Gastroesophageal sphincter (tissue), 4 donors: ENCODE results near the gene LSM14A. TPM values are rescaled to one million over a fixed set of nuclear protein-coding genes. Genes with fewer than 3 reads are reported as not detected.
A peak's percentile ranks its signal among the peaks of the same experiment; 100 is the strongest.

Experiments used
- ATAC-seq: fragments of 150-250 bp; one replicate; pipeline ENCODE4 v1.9.1; 2016; ENCODE audit warnings: mild to moderate bottlenecking, moderate library complexity
- H3K27ac ChIP-seq, 4 donors: fragments of 200-600 bp; sonication (generic) in 3 of 4; 1 replicate in 3 of 4; 2 replicates in 1 of 4; pipeline ENCODE4 v1.5.1; 2016 to 2019
- H3K27me3 ChIP-seq: fragments of 200-600 bp; sonication (generic); one replicate; pipeline ENCODE4 v1.5.1; 2019
- H3K36me3 ChIP-seq, 2 donors: fragments of 200-600 bp; sonication (generic); one replicate each; pipeline ENCODE4 v1.5.1; 2019; ENCODE audit warnings: control low read depth in 1 of 2
- H3K4me1 ChIP-seq, 3 donors: fragments of 200-600 bp; sonication (generic); 1 replicate in 2 of 3; 2 replicates in 1 of 3; pipeline ENCODE4 v1.5.1; 2016 to 2019; ENCODE audit warnings: control low read depth in 2 of 3
- H3K4me3 ChIP-seq, 2 donors: fragments of 200-600 bp; sonication (generic); one replicate each; pipeline ENCODE4 v1.5.1; 2019; ENCODE audit warnings: mild to moderate bottlenecking in 1 of 2, moderate library complexity in 1 of 2
- H3K9me3 ChIP-seq, 3 donors: fragments of 200-600 bp; sonication (generic); one replicate each; pipeline ENCODE4 v1.5.1; 2017 to 2019; ENCODE audit warnings: control low read depth in 2 of 3
- CTCF ChIP-seq, 4 experiments: fragments of 200-600 bp in 2 of 4; fragments of 450-650 bp in 2 of 4; sonication (generic) in 1 of 4; IDR thresholded peaks; one replicate each; pipeline ENCODE4 v1.5.1; 2017 to 2019; ENCODE audit warnings: antibody characterized with exemption in 4 of 4, mild to moderate bottlenecking in 2 of 4, moderate library complexity in 2 of 4
- EP300 ChIP-seq: sonication (generic); formaldehyde crosslinking; IDR thresholded peaks from one replicate; pipeline ENCODE4 v1.6.1; 2017; ENCODE audit warnings: antibody characterized with exemption, mild to moderate bottlenecking
- POLR2A ChIP-seq, 2 donors: fragments of 450-650 bp; IDR thresholded peaks; one replicate each; pipeline ENCODE4 v1.6.1; 2017; ENCODE audit warnings: antibody characterized with exemption in 2 of 2, mild to moderate bottlenecking in 2 of 2, moderate library complexity in 1 of 2
- POLR2AphosphoS5 ChIP-seq: sonication (generic); formaldehyde crosslinking; IDR thresholded peaks from one replicate; pipeline ENCODE4 v1.6.1; 2017; ENCODE audit warnings: antibody characterized with exemption
- WGBS, 2 donors: methylation state at CpG; one replicate each; pipeline ENCODE4 v1.1.5; 2018; ENCODE audit warnings: low coverage in 1 of 2; 5-methylcytosine and 5-hydroxymethylcytosine counted together
- total RNA-seq, 4 donors: library from RNA; depleted of rRNA; stranded (reverse); fragments of >200 nt; gene quantifications; one replicate each; pipeline ENCODE4 v1.1.0, GENCODE V29; 2016

Gene LSM14A
- total RNA-seq, 4 donors from 2014 or later: 106 to 141 (median 128) TPM

DNA sequence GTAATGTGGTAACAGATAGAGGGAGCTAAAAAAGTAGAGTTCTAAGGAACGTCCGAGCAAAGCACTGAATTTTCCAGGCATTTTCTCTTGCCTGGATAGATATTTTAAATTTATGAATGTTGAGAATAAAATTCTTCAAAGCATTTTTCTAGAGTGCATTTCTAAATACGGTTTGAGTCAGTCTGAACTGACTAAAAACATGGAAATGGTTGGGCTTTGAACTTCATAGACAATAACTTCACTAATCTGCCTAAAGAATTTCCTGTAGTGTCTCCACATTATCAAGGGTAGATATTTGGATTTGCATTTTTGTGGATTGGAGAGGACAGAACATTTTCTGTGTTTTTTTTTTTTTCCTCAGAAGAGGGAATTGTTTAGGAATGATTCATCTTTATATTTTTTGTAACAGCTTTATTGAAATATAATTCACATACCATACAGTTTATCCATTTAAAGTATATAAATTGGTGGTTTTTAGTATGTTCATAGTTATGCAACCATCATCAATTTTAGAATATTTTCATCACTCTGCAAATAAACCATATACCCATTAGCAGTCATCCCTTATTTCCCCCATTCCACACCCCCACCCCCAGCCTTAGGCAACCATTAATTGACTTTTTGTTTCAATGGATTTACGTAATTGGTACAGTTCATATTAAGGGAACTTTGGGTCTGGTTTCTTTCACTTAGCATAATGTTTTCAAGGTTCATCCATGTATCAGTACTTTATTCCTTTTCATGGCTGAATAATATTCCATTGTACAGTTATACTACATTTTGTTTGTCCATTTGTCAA lies 102.7 kb downstream of the LSM14A start:
- ATAC-seq: no peak
- no peak overlapping the region for H3K4me3 ChIP-seq
- 36 to 56% methylated on average over 4 of the region's 4 CpGs for WGBS, 2 donors
- H3K27me3 ChIP-seq: no peaks in the 10 kb centered on the region
- no peaks in the 10 kb centered on the region for H3K9me3 ChIP-seq
- H3K27ac ChIP-seq: peak overlapping the region in 2 of 4 donors; percentile 21 to 54
- TF ChIP-seq POLR2A (IDR thresholded peaks at IDR 0.05) (no peak), CTCF (IDR thresholded peaks at IDR 0.05) (no peak), POLR2AphosphoS5 (no peak), EP300 (no peak)
- H3K36me3 ChIP-seq: no peaks in the 10 kb centered on the region
- peaks cover 0 to 37% (median 2%) of the 10 kb centered on the region in 3 donors for H3K4me1 ChIP-seq

DNA sequence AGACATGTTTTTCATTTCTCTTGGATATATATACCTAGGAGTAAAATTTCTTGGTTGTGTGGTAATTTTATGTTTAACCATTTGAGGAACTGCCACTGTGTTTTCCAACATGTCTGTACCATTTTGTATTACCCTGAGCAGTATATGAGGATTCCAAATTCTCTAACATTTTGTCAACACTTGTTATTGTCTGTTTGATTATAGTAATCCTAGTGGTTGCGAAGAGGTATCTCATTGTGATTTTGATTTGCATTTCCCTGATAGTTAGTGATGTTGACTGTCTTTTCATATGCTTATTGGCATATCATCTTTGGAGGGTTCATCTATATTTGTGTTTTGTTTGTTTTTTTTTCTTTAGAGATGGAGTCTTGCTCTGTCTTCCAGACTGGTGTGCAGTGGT lies 103.4 kb downstream of the LSM14A start:
- ATAC-seq: no peak

DNA sequence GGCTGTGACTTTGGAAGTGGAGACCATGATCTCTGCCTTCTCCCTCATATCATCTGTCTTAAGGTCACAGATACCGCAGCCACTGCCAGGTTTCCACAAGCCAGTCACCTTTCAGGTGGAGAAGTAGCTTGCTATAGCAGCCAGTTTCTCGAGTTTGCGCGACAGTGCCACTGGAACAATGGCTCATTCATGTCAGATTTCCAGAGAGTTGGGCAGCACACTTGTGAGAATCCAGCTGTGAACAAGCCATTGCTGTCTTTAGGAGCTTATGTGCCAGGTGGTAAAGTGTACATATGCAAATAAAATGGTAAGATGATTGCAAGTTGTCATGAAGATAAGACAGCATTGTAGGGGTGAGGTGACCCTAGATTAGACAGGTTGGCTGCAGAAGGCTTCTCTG lies 104.3 kb downstream of the LSM14A start:
- 71% methylated on average over 4 of the region's 4 CpGs; no CpG with 5 or more reads in 1 of the 2 donors for WGBS, 2 donors
- Histone ChIP-seq H3K9me3 (no peaks in the 10 kb centered on the region), H3K27ac (no peak overlapping the region), H3K4me3 (no peak overlapping the region), H3K27me3 (no peaks in the 10 kb centered on the region), H3K36me3 (peaks cover 0 to 8% of the 10 kb centered on the region in 2 donors), H3K4me1 (peaks cover 0 to 21% (median 0%) of the 10 kb centered on the region in 3 donors)
- no peak for ATAC-seq
- TF ChIP-seq POLR2AphosphoS5 (no peak), POLR2A (IDR thresholded peaks at IDR 0.05) (no peak), CTCF (IDR thresholded peaks at IDR 0.05) (no peak), EP300 (no peak)

More for the DNA sequence above, 103.4 kb downstream of the LSM14A start:
- peaks cover 0 to 30% (median 0%) of the 10 kb centered on the region in 3 donors for H3K4me1 ChIP-seq
- no peaks in the 10 kb centered on the region for H3K9me3 ChIP-seq
- no peak overlapping the region for H3K4me3 ChIP-seq
- no peak overlapping the region for H3K27ac ChIP-seq
- no peaks in the 10 kb centered on the region for H3K27me3 ChIP-seq
- no peaks in the 10 kb centered on the region for H3K36me3 ChIP-seq
- WGBS, 2 donors: 100% methylated on average over 1 of the region's 1 CpG
- no peak for TF ChIP-seq POLR2A (IDR thresholded peaks at IDR 0.05)
- no peak for TF ChIP-seq EP300
- TF ChIP-seq POLR2AphosphoS5: no peak
- no peak for TF ChIP-seq CTCF (IDR thresholded peaks at IDR 0.05)

GRCh38 chr19:34277244-34277643 lies 104.9 kb downstream of the LSM14A start:
- no peak for TF ChIP-seq POLR2A (IDR thresholded peaks at IDR 0.05)
- no peak for TF ChIP-seq CTCF (IDR thresholded peaks at IDR 0.05)
- no peak for TF ChIP-seq EP300
- TF ChIP-seq POLR2AphosphoS5: no peak
- H3K36me3 ChIP-seq: peaks cover 0 to 9% of the 10 kb centered on the region in 2 donors
- no peak overlapping the region for H3K27ac ChIP-seq
- ATAC-seq: no peak
- no peak overlapping the region for H3K4me3 ChIP-seq
- WGBS, 2 donors: 50 to 64% methylated on average over 4 of the region's 4 CpGs
- no peaks in the 10 kb centered on the region for H3K27me3 ChIP-seq
- no peaks in the 10 kb centered on the region for H3K9me3 ChIP-seq
- peaks cover 0 to 21% (median 0%) of the 10 kb centered on the region in 3 donors for H3K4me1 ChIP-seq

DNA sequence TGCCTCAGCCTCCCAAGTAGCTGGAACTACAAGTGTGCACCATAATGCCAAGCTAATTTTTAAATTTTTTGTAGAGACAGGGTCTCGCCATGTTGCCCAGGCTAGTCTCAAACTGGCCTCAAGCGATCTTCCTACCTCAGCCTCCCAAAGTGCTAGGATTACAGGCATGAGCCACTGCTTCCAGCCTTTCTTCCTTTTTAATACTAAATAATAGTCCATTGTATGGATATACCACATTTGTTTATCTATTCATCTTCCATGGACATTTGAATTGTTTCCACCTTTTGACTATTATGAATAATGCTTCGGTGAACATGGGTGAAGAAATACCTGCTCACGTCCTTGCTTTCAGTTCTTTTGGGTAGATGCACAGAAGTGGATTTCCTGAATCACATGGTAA lies 106.5 kb downstream of the LSM14A start:
- Histone ChIP-seq H3K27ac (no peak overlapping the region), H3K9me3 (no peaks in the 10 kb centered on the region), H3K4me1 (peaks cover 0 to 31% (median 0%) of the 10 kb centered on the region in 3 donors), H3K4me3 (no peak overlapping the region), H3K27me3 (no peaks in the 10 kb centered on the region), H3K36me3 (peaks cover 0 to 9% of the 10 kb centered on the region in 2 donors)
- TF ChIP-seq POLR2A (IDR thresholded peaks at IDR 0.05) (no peak), CTCF (IDR thresholded peaks at IDR 0.05) (no peak)
- no peak for ATAC-seq
- 93 to 97% methylated on average over 4 of the region's 4 CpGs for WGBS, 2 donors
